ENCODE measurements around the gene SNX4. TPM values are rescaled to one million over a fixed set of nuclear protein-coding genes. Genes with fewer than 3 reads are reported as not detected.

SNX4 gene
- total RNA-seq, 1 donor from 2014 or later = 27.5 TPM

Small RNA genes lying within 50 kb of the gene (small RNA-seq; reads per million reads assigned to genes)
- gene RF00019 = not detected

Other genes with a start within 250 kb of the SNX4 start
- gene ZNF148, start 144.9 kb downstream of the SNX4 start, total RNA-seq = 16.5 TPM
- gene OSBPL11, start 75.3 kb upstream of the SNX4 start, total RNA-seq = 12.3 TPM